Epithelial cell of alveolus of lung (primary cell): ENCODE data around the gene FRZB. TPM values are rescaled to one million over a fixed set of nuclear protein-coding genes. Genes with fewer than 3 reads are reported as not detected.

ENCODE experiments used
- total RNA-seq: library from RNA; depleted of rRNA; stranded (reverse); fragments of >200 nt; gene quantifications from 2 replicates; pipeline ENCODE4 v1.2.1, GENCODE V29; 2015

The FRZB gene, protein sequence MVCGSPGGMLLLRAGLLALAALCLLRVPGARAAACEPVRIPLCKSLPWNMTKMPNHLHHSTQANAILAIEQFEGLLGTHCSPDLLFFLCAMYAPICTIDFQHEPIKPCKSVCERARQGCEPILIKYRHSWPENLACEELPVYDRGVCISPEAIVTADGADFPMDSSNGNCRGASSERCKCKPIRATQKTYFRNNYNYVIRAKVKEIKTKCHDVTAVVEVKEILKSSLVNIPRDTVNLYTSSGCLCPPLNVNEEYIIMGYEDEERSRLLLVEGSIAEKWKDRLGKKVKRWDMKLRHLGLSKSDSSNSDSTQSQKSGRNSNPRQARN
- total RNA-seq, result 0.52 and 0.64 TPM in 2 replicates

DNA sequence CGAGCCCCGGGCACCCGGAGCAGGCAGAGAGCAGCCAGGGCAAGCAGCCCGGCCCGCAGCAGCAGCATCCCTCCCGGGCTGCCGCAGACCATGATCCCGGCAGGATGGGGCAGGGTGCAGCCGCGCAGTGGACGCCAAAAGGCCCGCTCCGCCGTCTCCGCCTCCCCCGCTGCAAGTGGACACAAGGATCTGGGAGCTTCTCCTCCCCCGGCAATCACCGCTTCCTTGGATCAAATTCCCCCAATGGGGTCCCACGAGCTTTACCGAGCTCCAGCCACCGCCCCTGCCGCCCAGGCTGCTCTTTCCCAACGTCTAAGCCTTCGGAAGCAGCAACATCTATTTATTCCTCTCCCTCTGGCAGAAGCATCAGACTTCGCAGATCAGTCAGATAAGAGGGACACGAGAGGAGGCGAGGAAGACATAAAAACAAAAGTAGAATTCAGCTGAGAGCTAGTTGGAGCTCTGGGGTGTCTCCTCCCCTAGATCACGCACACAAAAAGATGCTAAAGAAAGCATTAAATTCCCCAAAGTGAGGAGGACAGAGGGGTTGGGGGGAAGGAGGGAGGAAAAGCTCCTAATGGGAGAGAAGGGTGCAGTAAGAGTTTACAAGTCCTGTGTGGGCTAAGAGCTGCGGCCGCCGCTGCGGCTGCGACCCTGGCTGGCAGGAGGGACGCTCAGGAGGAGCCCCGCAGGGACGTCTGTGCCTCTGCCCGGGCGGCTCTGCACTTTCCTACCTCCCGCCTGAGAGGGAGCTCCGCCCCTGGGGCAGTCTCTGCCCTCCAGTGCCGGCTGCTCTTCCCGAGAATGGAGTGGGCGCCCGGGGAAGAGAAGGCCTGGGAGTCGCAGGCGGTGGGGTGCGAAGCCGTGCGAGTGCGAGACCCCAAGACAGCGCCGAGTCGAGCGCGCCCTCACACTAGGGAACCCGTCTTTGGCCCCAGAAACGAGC, at the start of gene FRZB:
Gene FRZB, minus strand, starts transcription at position 177 of the 946 bp plus-strand sequence. Its CDS starts 85 bp downstream, at position 92.

Other genes starting within 250 kb of the FRZB start
- 33.9 and 103 TPM in 2 replicates for gene DNAJC10, start 150.4 kb downstream of the FRZB start, total RNA-seq
- 63.2 and 101 TPM in 2 replicates for gene NCKAP1, start 171.8 kb upstream of the FRZB start, total RNA-seq
- 1.4 and 3.3 TPM in 2 replicates for gene DUSP19, start 212.1 kb upstream of the FRZB start, total RNA-seq